ENCODE data around the gene CCNA1. TPM values are rescaled to one million over a fixed set of nuclear protein-coding genes. Genes with fewer than 3 reads are reported as not detected.

The CCNA1 gene
- total RNA-seq, 1 experiment from 2014 or later = 2.7 TPM

GRCh38 chr13:36414461-36414860 lies 17.8 kb upstream of the CCNA1 start:
- no peak overlapping the region for H2BK15ac ChIP-seq (ENCODE audit: low read depth, low read length)
- H4K20me1 ChIP-seq (ENCODE audit: control insufficient read depth, insufficient read depth, insufficient read length) = no peaks in the 10 kb centered on the region
- no peak overlapping the region for H3K4ac ChIP-seq (ENCODE audit: low read depth, low read length)
- no peak overlapping the region for H4K5ac ChIP-seq (ENCODE audit: insufficient read length, low read depth, low read length)
- no peak overlapping the region for H3K9ac ChIP-seq (ENCODE audit: extremely low read depth, insufficient read length, low read length)
- H3K27me3 ChIP-seq (ENCODE audit: insufficient read depth, low read length) = no peaks in the 10 kb centered on the region
- H4K91ac ChIP-seq (ENCODE audit: insufficient read length, low read depth, low read length) = no peak overlapping the region
- no peak overlapping the region for H3K18ac ChIP-seq (ENCODE audit: insufficient read length, low read depth, low read length)
- no peak overlapping the region for H3K14ac ChIP-seq (ENCODE audit: insufficient read depth, low read length)
- no peak overlapping the region for H3K23ac ChIP-seq (ENCODE audit: insufficient read length, low read depth, low read length)
- peaks cover 13 to 18% of the 10 kb centered on the region in 2 experiments for H3K9me3 Mint-ChIP-seq
- H3K79me1 ChIP-seq (ENCODE audit: insufficient read depth, low read depth, low read length, poor library complexity, severe bottlenecking) = no peaks in the 10 kb centered on the region
- no peak overlapping the region for H3K56ac ChIP-seq (ENCODE audit: insufficient read length, low read depth, low read length)
- DNase-seq = no peak
- H3K27me3 Mint-ChIP-seq (ENCODE audit: low read depth) = peaks cover 2% of the 10 kb centered on the region; the same call in 1 of the 2 replicates
- no peaks in the 10 kb centered on the region; the same call in 1 of the 2 replicates for H3K4me1 ChIP-seq (ENCODE audit: insufficient read depth, low read length)
- no peaks in the 10 kb centered on the region for H3K79me2 ChIP-seq (ENCODE audit: insufficient read depth, low read length)
- no peak overlapping the region for H3K27ac ChIP-seq (ENCODE audit: insufficient read length, low read depth, low read length)
- H3K9me3 ChIP-seq (ENCODE audit: control insufficient read depth, low read depth, low read length) = no peaks in the 10 kb centered on the region
- H2BK120ac ChIP-seq (ENCODE audit: low read depth, low read length, poor library complexity, severe bottlenecking) = no peak overlapping the region
- no peak for TF ChIP-seq CTCF (conservative IDR thresholded peaks at IDR 0.05)
- H4K8ac ChIP-seq (replicated peaks; ENCODE audit: insufficient read length, low read depth, low read length) = no peak overlapping the region
- no peak overlapping the region for H2AFZ ChIP-seq (ENCODE audit: low read length)
- no peaks in the 10 kb centered on the region for H3K23me2 ChIP-seq (ENCODE audit: insufficient read length, low read depth, low read length, poor library complexity, severe bottlenecking)
- H3K4me2 ChIP-seq (ENCODE audit: insufficient read depth, insufficient read length, low read length) = no peak overlapping the region
- H3K4me3 Mint-ChIP-seq = no peak overlapping the region
- no peak overlapping the region for H3K27ac Mint-ChIP-seq
- no peak overlapping the region for H2BK12ac ChIP-seq (ENCODE audit: insufficient read length, low read depth, low read length)
- H3T11ph ChIP-seq (ENCODE audit: low read length) = no peak overlapping the region
- no peak overlapping the region for H2AK5ac ChIP-seq (ENCODE audit: insufficient read length, low read length)
- no peak overlapping the region for H2BK20ac ChIP-seq (ENCODE audit: low read depth, low read length, poor library complexity, severe bottlenecking)
- H2BK5ac ChIP-seq (ENCODE audit: insufficient read length, low read length) = no peak overlapping the region
- H3K4me1 Mint-ChIP-seq = peaks cover 6 to 8% of the 10 kb centered on the region in 2 experiments
- H3K36me3 Mint-ChIP-seq (ENCODE audit: insufficient read depth in 1 of 3, low read depth in 3 of 3) = peaks cover 0 to 11% (median 4%) of the 10 kb centered on the region in 3 experiments; a peak in 4 of 7 replicates
- WGBS (ENCODE audit: extremely low coverage, insufficient read length, low lambda C conversion rate) = no CpG with 5 or more reads among the region's 3 CpGs
